Prostate gland (tissue), 2 donors: Measurements from ENCODE around the gene DPYSL5. TPM values are rescaled to one million over a fixed set of nuclear protein-coding genes. Genes with fewer than 3 reads are reported as not detected.

Experiments
- DNase-seq: peaks from one replicate; pipeline ENCODE4 v3.0.0-alpha.2; 2019; ENCODE audit warnings: low spot score
- H3K27ac ChIP-seq, 2 donors: fragments of 200-600 bp; sonication (generic); 2 replicates each; pipeline ENCODE4 v1.5.1; 2017 to 2019
- H3K27me3 ChIP-seq: fragments of 200-600 bp; sonication (generic); replicated peaks from 2 replicates; pipeline ENCODE4 v1.5.1; 2019; ENCODE audit not compliant: insufficient read depth
- H3K36me3 ChIP-seq, 2 donors: fragments of 200-600 bp; sonication (generic); 1 replicate in 1 of 2; 2 replicates in 1 of 2; pipeline versions ENCODE4 v1.5.1 to v1.8.1; 2017 to 2019
- H3K4me1 ChIP-seq: fragments of 200-600 bp; sonication (generic); replicated peaks from 2 replicates; pipeline ENCODE4 v1.5.1; 2019
- H3K4me3 ChIP-seq, 2 donors: fragments of 200-600 bp; sonication (generic); 2 replicates each; pipeline ENCODE4 v1.5.1; 2017 to 2019
- H3K9me3 ChIP-seq: fragments of 200-600 bp; sonication (generic); 2 replicates; pipeline ENCODE4 v1.5.1; 2017
- POLR2A ChIP-seq: fragments of 450-650 bp; IDR thresholded peaks from one replicate; pipeline ENCODE4 v1.6.1; 2016; ENCODE audit warnings: antibody characterized with exemption, mild to moderate bottlenecking
- POLR2AphosphoS5 ChIP-seq: sonication (generic); formaldehyde crosslinking; IDR thresholded peaks from one replicate; pipeline ENCODE4 v1.6.1; 2017; ENCODE audit warnings: antibody characterized with exemption
- WGBS: methylation state at CpG from one replicate; pipeline ENCODE4 v1.1.5; 2018; 5-methylcytosine and 5-hydroxymethylcytosine counted together
- intact Hi-C: fragments of 100-400 bp; cut with DNase I; formaldehyde crosslinking; loops from one replicate; pipeline ENCODE4 v1.14.2; 2022
- total RNA-seq, 2 donors: library from RNA; depleted of rRNA; stranded (reverse); fragments of >200 nt; gene quantifications; one replicate each; pipeline ENCODE4 v1.1.0, GENCODE V29; 2016
- TF ChIP-seq, protein P1 (sequence below), 4 experiments: fragments of 200-600 bp in 2 of 4; fragments of 450-650 bp in 2 of 4; sonication (generic) in 2 of 4; IDR thresholded peaks; 1 replicate in 3 of 4; 2 replicates in 1 of 4; pipeline ENCODE4 v1.5.1; 2016 to 2019; ENCODE audit warnings: antibody characterized with exemption in 4 of 4, mild to moderate bottlenecking in 2 of 4, moderate library complexity in 2 of 4

The DPYSL5 gene
- total RNA-seq, 2 donors from 2014 or later: 1.2 TPM; not detected in 1

DNA sequence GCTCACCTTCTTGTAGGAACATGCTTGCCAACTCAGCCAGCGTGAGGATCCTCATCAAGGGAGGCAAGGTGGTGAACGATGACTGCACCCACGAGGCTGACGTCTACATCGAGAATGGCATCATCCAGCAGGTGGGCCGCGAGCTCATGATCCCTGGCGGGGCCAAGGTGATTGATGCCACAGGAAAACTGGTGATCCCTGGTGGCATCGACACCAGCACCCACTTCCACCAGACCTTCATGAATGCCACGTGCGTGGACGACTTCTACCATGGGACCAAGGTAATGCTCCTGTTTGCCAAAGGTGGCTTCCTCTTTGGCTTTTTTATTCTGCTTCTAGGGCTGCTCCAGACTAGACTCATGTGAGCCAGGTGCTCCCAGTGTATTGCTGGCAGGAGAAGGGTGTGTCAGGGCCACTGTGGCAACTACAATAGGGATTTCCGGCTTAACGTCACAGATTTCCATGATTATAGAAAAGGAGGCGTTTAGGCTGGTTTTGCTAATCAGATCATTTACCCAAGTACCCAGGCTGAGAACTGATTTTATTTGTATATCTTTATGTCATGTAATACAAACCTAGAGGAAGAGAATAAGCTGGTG, 50.6 kb downstream of the DPYSL5 start:
- Histone ChIP-seq H3K27ac (no peak overlapping the region), H3K36me3 (no peaks in the 10 kb centered on the region), H3K9me3 (no peaks in the 10 kb centered on the region), H3K4me1 (no peaks in the 10 kb centered on the region), H3K27me3 (no peaks in the 10 kb centered on the region), H3K4me3 (no peak overlapping the region)
- no peak for DNase-seq
- 95% methylated on average over 15 of the region's 15 CpGs for WGBS
- TF ChIP-seq, protein P1, sequence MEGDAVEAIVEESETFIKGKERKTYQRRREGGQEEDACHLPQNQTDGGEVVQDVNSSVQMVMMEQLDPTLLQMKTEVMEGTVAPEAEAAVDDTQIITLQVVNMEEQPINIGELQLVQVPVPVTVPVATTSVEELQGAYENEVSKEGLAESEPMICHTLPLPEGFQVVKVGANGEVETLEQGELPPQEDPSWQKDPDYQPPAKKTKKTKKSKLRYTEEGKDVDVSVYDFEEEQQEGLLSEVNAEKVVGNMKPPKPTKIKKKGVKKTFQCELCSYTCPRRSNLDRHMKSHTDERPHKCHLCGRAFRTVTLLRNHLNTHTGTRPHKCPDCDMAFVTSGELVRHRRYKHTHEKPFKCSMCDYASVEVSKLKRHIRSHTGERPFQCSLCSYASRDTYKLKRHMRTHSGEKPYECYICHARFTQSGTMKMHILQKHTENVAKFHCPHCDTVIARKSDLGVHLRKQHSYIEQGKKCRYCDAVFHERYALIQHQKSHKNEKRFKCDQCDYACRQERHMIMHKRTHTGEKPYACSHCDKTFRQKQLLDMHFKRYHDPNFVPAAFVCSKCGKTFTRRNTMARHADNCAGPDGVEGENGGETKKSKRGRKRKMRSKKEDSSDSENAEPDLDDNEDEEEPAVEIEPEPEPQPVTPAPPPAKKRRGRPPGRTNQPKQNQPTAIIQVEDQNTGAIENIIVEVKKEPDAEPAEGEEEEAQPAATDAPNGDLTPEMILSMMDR (IDR thresholded peaks at IDR 0.05): no peak
- TF ChIP-seq POLR2A (no peak), POLR2AphosphoS5 (no peak)
- intact Hi-C loops: no loop called here

DNA sequence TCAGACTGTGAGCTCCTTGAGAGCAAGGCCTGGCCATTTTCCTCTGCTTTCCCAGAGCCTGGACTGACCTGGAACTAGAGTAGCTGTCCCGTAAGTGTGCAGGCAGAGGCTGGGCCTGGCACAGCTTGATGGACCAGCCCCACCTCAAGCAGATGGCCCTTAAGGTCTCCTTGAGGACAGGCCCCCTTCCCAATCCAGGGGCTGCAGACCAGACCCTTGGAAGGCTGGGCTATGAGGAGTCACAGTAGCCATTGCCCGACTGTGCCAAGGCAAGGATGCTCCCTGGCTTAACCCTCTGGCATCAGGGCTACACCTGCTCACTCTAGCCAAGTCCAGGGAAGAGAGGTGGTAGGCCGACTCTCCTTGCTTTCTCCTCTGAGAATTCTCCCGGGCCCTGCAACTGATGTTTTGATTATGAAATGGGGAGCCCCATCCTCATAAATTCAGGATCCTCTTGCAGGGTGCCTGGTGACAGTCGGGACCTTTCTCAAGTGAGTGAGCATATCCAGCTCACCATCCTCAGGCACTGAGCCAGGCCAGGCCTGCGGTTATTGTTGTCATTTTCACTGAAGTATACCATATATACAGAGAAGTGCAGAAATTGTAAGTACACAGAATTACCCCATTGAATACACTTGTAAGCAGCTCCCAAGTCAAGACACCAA, 51.7 kb downstream of the DPYSL5 start:
- no peaks in the 10 kb centered on the region for H3K27me3 ChIP-seq
- H3K36me3 ChIP-seq: no peaks in the 10 kb centered on the region
- H3K27ac ChIP-seq: no peak overlapping the region
- H3K4me1 ChIP-seq: no peaks in the 10 kb centered on the region
- H3K9me3 ChIP-seq: no peaks in the 10 kb centered on the region
- no peak for TF ChIP-seq POLR2A
- TF ChIP-seq POLR2AphosphoS5: no peak
- TF ChIP-seq, protein P1 (IDR thresholded peaks at IDR 0.05): no peak
- intact Hi-C loops: no loop called here
- 87% methylated on average over 6 of the region's 6 CpGs for WGBS
- no peak for DNase-seq
- H3K4me3 ChIP-seq: no peak overlapping the region

DNA sequence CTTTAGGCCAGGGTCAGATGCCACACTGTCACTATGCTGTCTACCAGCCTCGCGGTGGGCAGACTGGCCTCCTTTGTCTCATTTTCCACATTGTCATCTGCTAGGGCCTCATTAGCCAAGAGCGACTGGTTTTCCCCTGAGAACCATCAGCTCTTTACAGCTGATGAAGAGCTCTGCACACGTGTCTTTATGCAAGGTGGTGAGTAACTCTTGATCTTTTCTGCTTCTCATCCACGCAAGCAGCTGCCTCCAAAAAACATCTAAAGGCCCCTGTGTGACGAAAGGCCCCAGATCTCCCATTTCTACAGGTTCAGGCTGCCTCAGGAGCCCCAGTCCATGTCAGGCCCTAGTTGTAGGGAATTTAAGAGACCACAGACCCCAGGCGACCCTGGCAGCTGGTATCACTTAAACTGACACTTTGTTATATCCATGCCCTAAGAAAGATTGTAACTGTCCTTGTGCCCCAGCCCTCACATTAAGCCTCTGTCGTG, 52.9 kb downstream of the DPYSL5 start:
- H3K4me3 ChIP-seq: no peak overlapping the region
- no peak overlapping the region for H3K27ac ChIP-seq
- no peaks in the 10 kb centered on the region for H3K9me3 ChIP-seq
- H3K36me3 ChIP-seq: no peaks in the 10 kb centered on the region
- intact Hi-C loops: no loop called here
- H3K4me1 ChIP-seq: no peaks in the 10 kb centered on the region
- no peak for DNase-seq
- H3K27me3 ChIP-seq: no peaks in the 10 kb centered on the region
- 79% methylated on average over 8 of the region's 8 CpGs for WGBS
- TF ChIP-seq POLR2AphosphoS5 (no peak), POLR2A (no peak)
- TF ChIP-seq, protein P1 (IDR thresholded peaks at IDR 0.05): no peak

DNA sequence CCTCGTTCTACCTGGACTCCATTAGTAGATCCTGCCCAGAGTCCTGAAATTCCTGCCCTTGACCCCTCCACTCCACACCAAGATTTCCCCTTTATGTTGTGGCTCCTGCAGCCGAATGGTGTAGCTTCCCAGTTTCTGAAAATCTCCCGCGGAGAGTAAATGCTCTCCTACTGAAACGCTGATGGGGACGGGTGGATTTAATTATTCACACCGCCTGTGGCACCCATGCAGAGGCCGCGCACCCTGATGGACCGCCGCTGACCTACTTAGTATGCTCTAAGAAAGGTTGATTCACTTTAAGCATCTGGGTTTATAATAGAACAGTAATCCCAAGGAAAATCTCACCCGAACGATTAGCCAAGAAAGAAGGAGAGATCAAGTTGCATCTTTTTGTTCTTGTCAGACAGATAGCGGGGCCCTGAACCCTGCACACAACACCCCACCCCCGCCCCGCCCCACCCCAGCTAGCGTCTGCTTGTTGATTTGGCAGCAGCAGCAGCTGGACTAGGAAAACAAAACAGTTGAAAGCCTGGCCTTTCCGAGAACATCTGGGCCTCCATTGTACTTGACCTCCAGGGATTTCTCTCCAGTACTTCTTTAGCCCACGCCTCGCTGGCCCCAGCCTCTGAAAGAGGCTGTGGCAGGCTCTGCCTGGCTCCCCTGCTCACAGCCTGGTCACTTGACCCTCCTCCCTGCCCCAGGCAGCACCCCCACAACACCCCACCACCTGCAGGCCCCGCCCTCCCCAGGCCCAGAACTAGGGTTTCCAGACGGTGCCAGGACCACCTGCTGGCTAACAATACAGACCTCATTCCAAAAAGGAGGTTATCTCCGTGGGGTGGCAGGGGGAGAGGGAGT, 53.6 kb downstream of the DPYSL5 start:
- intact Hi-C loops: no loop called here
- TF ChIP-seq POLR2A (no peak), POLR2AphosphoS5 (no peak)
- TF ChIP-seq, protein P1 (IDR thresholded peaks at IDR 0.05): no peak
- Histone ChIP-seq H3K36me3 (no peaks in the 10 kb centered on the region), H3K9me3 (no peaks in the 10 kb centered on the region), H3K4me3 (no peak overlapping the region), H3K4me1 (no peaks in the 10 kb centered on the region), H3K27me3 (no peaks in the 10 kb centered on the region), H3K27ac (no peak overlapping the region)
- DNase-seq: no peak
- WGBS: 69% methylated on average over 23 of the region's 23 CpGs
